DOHH2 (cell line): ENCODE results near the gene ZNF442.

Source experiments
- CTCF ChIP-seq: fragments of 200-600 bp; sonication (generic); IDR thresholded peaks from one replicate; pipeline ENCODE4 v1.5.1; 2014; ENCODE audit warnings: antibody characterized with exemption, mild to moderate bottlenecking, low read depth, low read length; ENCODE audit not compliant: poor library complexity, severe bottlenecking
- EZH2phosphoT487 ChIP-seq: fragments of 200-600 bp; sonication (generic); IDR thresholded peaks from 2 replicates; pipeline ENCODE4 v1.6.1; 2017; ENCODE audit warnings: borderline replicate concordance, mild to moderate bottlenecking, antibody characterized with exemption, low read length, moderate library complexity, mixed read lengths

GRCh38 chr19:12331211-12331941 lies 34.1 kb downstream of the ZNF442 start:
- TF ChIP-seq CTCF: no peak
- TF ChIP-seq EZH2phosphoT487: no peak
